T-helper 1 cell treated with Interleukin-12 subunit alpha and Interleukin-12 subunit beta and Interleukin-4 antibody, amounts not matched to agents 30 μg/mL and 1 μg/mL, for 36 hours (primary cell): ENCODE results near the gene RSRC1.
"Not testable (repeated sequence)": the region's sequence is repeated elsewhere in the genome, so short reads cannot be mapped to it uniquely, and the experiment has no call there.

ENCODE experiments used
- H3K27ac Mint-ChIP-seq: one replicate; pipeline ENCODE4 v1.8.0; 2021; ENCODE audit warnings: mild to moderate bottlenecking, mixed read lengths
- H3K27me3 Mint-ChIP-seq: one replicate; pipeline ENCODE4 v1.8.0; 2021; ENCODE audit warnings: low read depth, mixed read lengths
- H3K36me3 Mint-ChIP-seq: one replicate; pipeline ENCODE4 v1.8.0; 2021; ENCODE audit warnings: low read depth, mixed read lengths
- H3K4me1 Mint-ChIP-seq: one replicate; pipeline ENCODE4 v1.8.0; 2021; ENCODE audit warnings: low read depth, mixed read lengths
- H3K4me3 Mint-ChIP-seq: one replicate; pipeline ENCODE4 v1.8.0; 2021; ENCODE audit warnings: mild to moderate bottlenecking, moderate library complexity, mixed read lengths
- H3K9me3 Mint-ChIP-seq: one replicate; pipeline ENCODE4 v1.8.0; 2021; ENCODE audit warnings: mixed read lengths

The RSRC1 gene

GRCh38 chr3:158369279-158369678 lies 259.4 kb downstream of the RSRC1 start:
- Mint-ChIP-seq H3K27me3 (no peaks in the 10 kb centered on the region), H3K9me3 (peaks cover 16% of the 10 kb centered on the region), H3K27ac (no peak overlapping the region), H3K36me3 (no peaks in the 10 kb centered on the region), H3K4me1 (no peaks in the 10 kb centered on the region), H3K4me3 (no peak overlapping the region)

GRCh38 chr3:158379517-158379916 lies 269.6 kb downstream of the RSRC1 start:
- Mint-ChIP-seq H3K4me3 (no peak overlapping the region), H3K36me3 (no peaks in the 10 kb centered on the region), H3K27me3 (no peaks in the 10 kb centered on the region), H3K4me1 (no peaks in the 10 kb centered on the region), H3K9me3 (no peaks in the 10 kb centered on the region), H3K27ac (no peak overlapping the region)

- H3K27me3 Mint-ChIP-seq: no peaks in the 10 kb centered on the region
- H3K27ac Mint-ChIP-seq: no peak overlapping the region
- no peaks in the 10 kb centered on the region for H3K36me3 Mint-ChIP-seq
- H3K9me3 Mint-ChIP-seq: no peaks in the 10 kb centered on the region
- H3K4me1 Mint-ChIP-seq: no peaks in the 10 kb centered on the region
- H3K4me3 Mint-ChIP-seq: no peak overlapping the region
These were observed 271.5 kb downstream of the RSRC1 start for GRCh38 chr3:158381262-158381868.

GRCh38 chr3:158382479-158382878 lies 272.6 kb downstream of the RSRC1 start:
- Mint-ChIP-seq H3K9me3 (no peaks in the 10 kb centered on the region), H3K4me1 (no peaks in the 10 kb centered on the region), H3K4me3 (no peak overlapping the region), H3K27me3 (no peaks in the 10 kb centered on the region), H3K36me3 (no peaks in the 10 kb centered on the region), H3K27ac (no peak overlapping the region)

- no peaks in the 10 kb centered on the region for H3K27me3 Mint-ChIP-seq
- H3K4me1 Mint-ChIP-seq: no peaks in the 10 kb centered on the region
- no peak overlapping the region for H3K4me3 Mint-ChIP-seq
- H3K36me3 Mint-ChIP-seq: no peaks in the 10 kb centered on the region
- no peaks in the 10 kb centered on the region for H3K9me3 Mint-ChIP-seq
- no peak overlapping the region for H3K27ac Mint-ChIP-seq
These were observed 274.1 kb downstream of the RSRC1 start for GRCh38 chr3:158384019-158384418.

GRCh38 chr3:158395421-158395820 lies 285.5 kb downstream of the RSRC1 start:
- Mint-ChIP-seq H3K4me3 (no peak overlapping the region), H3K36me3 (peaks cover 2% of the 10 kb centered on the region), H3K4me1 (no peaks in the 10 kb centered on the region), H3K27me3 (no peaks in the 10 kb centered on the region), H3K9me3 (peaks cover 30% of the 10 kb centered on the region), H3K27ac (no peak overlapping the region)

- no peaks in the 10 kb centered on the region for H3K4me1 Mint-ChIP-seq
- H3K4me3 Mint-ChIP-seq: no peak overlapping the region
These were observed 292.7 kb downstream of the RSRC1 start for GRCh38 chr3:158402590-158402989.

GRCh38 chr3:158403013-158403412 lies 293.1 kb downstream of the RSRC1 start:
- Mint-ChIP-seq H3K9me3 (no peaks in the 10 kb centered on the region), H3K27me3 (no peaks in the 10 kb centered on the region), H3K4me3 (no peak overlapping the region), H3K4me1 (no peaks in the 10 kb centered on the region), H3K36me3 (no peaks in the 10 kb centered on the region), H3K27ac (no peak overlapping the region)

More at GRCh38 chr3:158402590-158402989, 292.7 kb downstream of the RSRC1 start:
- H3K27me3 Mint-ChIP-seq: no peaks in the 10 kb centered on the region
- no peaks in the 10 kb centered on the region for H3K9me3 Mint-ChIP-seq
- H3K27ac Mint-ChIP-seq: no peak overlapping the region
- H3K36me3 Mint-ChIP-seq: no peaks in the 10 kb centered on the region

GRCh38 chr3:158404131-158404718 lies 294.3 kb downstream of the RSRC1 start:
- H3K4me3 Mint-ChIP-seq: no peak overlapping the region
- H3K4me1 Mint-ChIP-seq: no peaks in the 10 kb centered on the region
- no peaks in the 10 kb centered on the region for H3K27me3 Mint-ChIP-seq
- no peaks in the 10 kb centered on the region for H3K9me3 Mint-ChIP-seq
- no peak overlapping the region for H3K27ac Mint-ChIP-seq
- no peaks in the 10 kb centered on the region for H3K36me3 Mint-ChIP-seq

- Mint-ChIP-seq H3K4me3 (no peak overlapping the region), H3K4me1 (no peaks in the 10 kb centered on the region)
These were observed 295.6 kb downstream of the RSRC1 start for GRCh38 chr3:158405507-158405906.

GRCh38 chr3:158407844-158408517 lies 298.1 kb downstream of the RSRC1 start:
- H3K36me3 Mint-ChIP-seq: no peaks in the 10 kb centered on the region
- no peaks in the 10 kb centered on the region for H3K27me3 Mint-ChIP-seq
- no peaks in the 10 kb centered on the region for H3K4me1 Mint-ChIP-seq

More at GRCh38 chr3:158405507-158405906, 295.6 kb downstream of the RSRC1 start:
- Mint-ChIP-seq H3K9me3 (no peaks in the 10 kb centered on the region), H3K27me3 (no peaks in the 10 kb centered on the region), H3K27ac (no peak overlapping the region), H3K36me3 (no peaks in the 10 kb centered on the region)

GRCh38 chr3:158408518-158408897 lies 298.6 kb downstream of the RSRC1 start:
- H3K4me3 Mint-ChIP-seq, H3K36me3 Mint-ChIP-seq, H3K27ac Mint-ChIP-seq, H3K27me3 Mint-ChIP-seq, H3K4me1 Mint-ChIP-seq, H3K9me3 Mint-ChIP-seq: not testable (repeated sequence)

More at GRCh38 chr3:158407844-158408517, 298.1 kb downstream of the RSRC1 start:
- no peak overlapping the region for H3K27ac Mint-ChIP-seq
- H3K9me3 Mint-ChIP-seq: peaks cover 3% of the 10 kb centered on the region
- no peak overlapping the region for H3K4me3 Mint-ChIP-seq

- Mint-ChIP-seq H3K27ac (no peak overlapping the region), H3K36me3 (no peaks in the 10 kb centered on the region), H3K27me3 (no peaks in the 10 kb centered on the region), H3K4me1 (peaks cover 5% of the 10 kb centered on the region), H3K9me3 (peaks cover 3% of the 10 kb centered on the region), H3K4me3 (no peak overlapping the region)
These were observed 308.1 kb downstream of the RSRC1 start for GRCh38 chr3:158418035-158418434.

- no peaks in the 10 kb centered on the region for H3K27me3 Mint-ChIP-seq
- H3K27ac Mint-ChIP-seq: no peak overlapping the region
These were observed 310.1 kb downstream of the RSRC1 start for GRCh38 chr3:158419820-158420653.

More at GRCh38 chr3:158419820-158420653, 310.1 kb downstream of the RSRC1 start:
- Mint-ChIP-seq H3K9me3 (peaks cover 3% of the 10 kb centered on the region), H3K4me1 (peaks cover 5% of the 10 kb centered on the region), H3K4me3 (no peak overlapping the region), H3K36me3 (no peaks in the 10 kb centered on the region)
